ENCODE data around the gene DCUN1D2.

The DCUN1D2 gene

DNA sequence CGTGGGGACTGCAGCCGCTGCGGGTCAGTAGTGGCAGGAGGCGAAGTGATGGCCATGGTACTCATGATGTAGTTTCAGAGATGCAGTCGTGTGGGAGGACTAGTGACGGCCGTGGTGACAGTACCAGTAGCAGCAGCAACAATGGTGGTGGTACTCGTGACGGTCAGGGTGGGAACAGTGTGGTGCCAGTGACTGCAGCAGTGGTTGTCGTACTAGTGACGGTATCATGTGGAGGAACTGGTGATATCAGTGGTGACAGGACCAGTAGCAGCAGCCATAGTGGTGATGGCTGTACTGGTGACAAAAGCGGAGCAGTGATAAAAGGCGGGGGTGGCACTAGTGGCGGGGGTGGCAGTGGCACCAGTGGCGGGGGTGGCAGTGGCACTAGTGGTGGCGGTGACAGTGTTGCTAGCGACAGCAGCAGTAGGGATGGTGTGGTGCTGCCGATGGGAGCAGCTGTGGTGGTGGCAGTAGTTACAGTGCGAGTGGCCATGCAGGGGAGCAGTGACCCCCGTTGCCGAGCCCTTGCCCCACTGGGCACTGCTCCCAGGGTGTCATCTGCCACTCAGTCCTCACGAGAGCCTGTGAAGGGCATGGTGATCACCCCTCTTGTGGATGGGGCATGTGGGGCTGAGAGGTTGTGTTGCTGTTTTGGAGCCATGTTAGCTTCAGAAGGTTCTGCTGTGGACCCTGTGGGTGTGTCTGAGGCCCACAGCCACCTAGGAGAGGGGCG, 60.0 kb downstream of the DCUN1D2 start:
- POLR2A ChIA-PET, result no interaction called here
- no peak for DNase-seq
- Histone ChIP-seq H3K27ac (ENCODE audit: insufficient read depth in 1 of 2, low read depth in 1 of 2, low read length in 2 of 2, poor library complexity in 1 of 2, severe bottlenecking in 2 of 2) (no peak overlapping the region), H3K4me1 (ENCODE audit: control extremely low read depth in 1 of 4, control insufficient read depth in 4 of 4, insufficient read depth in 4 of 4, low read length in 3 of 4) (no peaks in the 10 kb centered on the region), H3K27me3 (replicated peaks in 2 of 5; ENCODE audit: control insufficient read depth in 4 of 5, insufficient read depth in 5 of 5, low read length in 4 of 5) (no peaks in the 10 kb centered on the region), H3K9me3 (ENCODE audit: control extremely low read depth in 1 of 5, control insufficient read depth in 4 of 5, insufficient read depth in 2 of 5, low read depth in 1 of 5, low read length in 4 of 5) (no peaks in the 10 kb centered on the region), H3K4me3 (ENCODE audit: control insufficient read depth in 1 of 7, extremely low read depth in 1 of 7, insufficient read depth in 4 of 7, low read depth in 2 of 7, low read length in 6 of 7) (no peak overlapping the region), H3K36me3 (ENCODE audit: control insufficient read depth in 4 of 4, insufficient read depth in 4 of 4, low read length in 3 of 4) (no peaks in the 10 kb centered on the region)
- WGBS (ENCODE audit: insufficient coverage), result 95% methylated on average over 14 of the region's 23 CpGs
- CTCF ChIA-PET, result no interaction called here

DNA sequence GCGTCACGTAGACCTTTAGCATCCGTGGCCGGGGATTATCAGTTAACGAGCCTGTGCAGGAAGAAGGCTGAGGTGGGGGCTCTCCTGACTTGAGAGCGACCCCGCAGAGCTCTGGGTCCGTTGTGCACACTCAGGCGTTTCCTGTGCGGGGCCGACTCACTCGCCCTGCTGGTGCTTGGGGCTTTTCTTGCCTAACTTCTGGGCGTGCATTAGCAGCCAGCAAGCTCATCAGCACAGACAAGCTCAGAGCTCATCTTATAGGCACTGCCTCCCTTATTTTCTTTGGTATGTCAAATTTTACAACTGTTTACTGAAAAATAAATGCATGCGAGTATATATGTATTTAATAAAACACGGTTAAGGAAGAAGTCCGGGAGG, 60.9 kb downstream of the DCUN1D2 start:
- Histone ChIP-seq H3K36me3 (ENCODE audit: control insufficient read depth in 4 of 4, insufficient read depth in 4 of 4, low read length in 3 of 4) (no peaks in the 10 kb centered on the region), H3K27ac (ENCODE audit: insufficient read depth in 1 of 2, low read depth in 1 of 2, low read length in 2 of 2, poor library complexity in 1 of 2, severe bottlenecking in 2 of 2) (no peak overlapping the region), H3K4me1 (ENCODE audit: control extremely low read depth in 1 of 4, control insufficient read depth in 4 of 4, insufficient read depth in 4 of 4, low read length in 3 of 4) (no peaks in the 10 kb centered on the region), H3K9me3 (ENCODE audit: control extremely low read depth in 1 of 5, control insufficient read depth in 4 of 5, insufficient read depth in 2 of 5, low read depth in 1 of 5, low read length in 4 of 5) (no peaks in the 10 kb centered on the region), H3K27me3 (replicated peaks in 2 of 5; ENCODE audit: control insufficient read depth in 4 of 5, insufficient read depth in 5 of 5, low read length in 4 of 5) (no peaks in the 10 kb centered on the region), H3K4me3 (ENCODE audit: control insufficient read depth in 1 of 7, extremely low read depth in 1 of 7, insufficient read depth in 4 of 7, low read depth in 2 of 7, low read length in 6 of 7) (no peak overlapping the region)
- ChIA-PET CTCF (no interaction called here), POLR2A (no interaction called here)
- WGBS (ENCODE audit: insufficient coverage), result 85% methylated on average over 15 of the region's 16 CpGs
- no peak for DNase-seq

DNA sequence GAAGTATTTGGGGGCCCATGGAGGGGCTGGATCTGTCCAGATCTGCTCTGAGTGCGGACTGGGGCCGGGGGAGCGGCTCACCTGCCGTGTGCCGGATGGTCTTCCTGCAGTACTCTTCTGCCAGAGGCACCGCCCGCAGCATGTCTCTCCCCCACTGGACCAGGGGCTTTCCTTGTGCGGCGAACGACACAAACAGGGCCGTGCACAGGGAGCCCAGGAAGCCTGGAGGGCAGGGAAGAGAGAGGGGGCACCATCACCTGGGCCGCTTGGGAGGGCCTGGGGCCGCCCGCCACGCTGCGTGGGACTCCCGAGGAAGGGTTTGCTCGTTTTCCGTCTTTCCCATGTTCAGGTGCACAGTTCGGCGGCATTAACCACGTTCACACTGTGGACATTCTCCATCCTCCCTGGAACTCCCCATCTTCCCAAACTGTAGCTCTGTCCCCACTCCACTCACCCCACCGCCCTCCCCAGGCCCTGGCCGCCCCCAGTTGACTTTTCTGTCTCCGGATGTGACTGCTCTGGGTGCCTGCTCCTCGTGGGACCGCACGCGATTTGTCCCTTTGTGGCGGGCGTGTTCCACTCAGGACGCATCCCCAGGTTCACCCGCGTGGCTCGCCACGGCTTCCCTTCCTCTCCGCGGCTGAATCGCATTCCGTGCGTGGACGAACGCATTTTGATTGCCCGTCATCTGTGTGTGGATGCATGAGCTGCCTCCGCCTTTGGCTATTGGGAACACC, 61.5 kb downstream of the DCUN1D2 start:
- 95% methylated on average over 45 of the region's 45 CpGs for WGBS (ENCODE audit: insufficient coverage)
- Histone ChIP-seq H3K4me1 (ENCODE audit: control extremely low read depth in 1 of 4, control insufficient read depth in 4 of 4, insufficient read depth in 4 of 4, low read length in 3 of 4) (no peaks in the 10 kb centered on the region), H3K4me3 (ENCODE audit: control insufficient read depth in 1 of 7, extremely low read depth in 1 of 7, insufficient read depth in 4 of 7, low read depth in 2 of 7, low read length in 6 of 7) (no peak overlapping the region), H3K9me3 (ENCODE audit: control extremely low read depth in 1 of 5, control insufficient read depth in 4 of 5, insufficient read depth in 2 of 5, low read depth in 1 of 5, low read length in 4 of 5) (no peaks in the 10 kb centered on the region), H3K27me3 (replicated peaks in 2 of 5; ENCODE audit: control insufficient read depth in 4 of 5, insufficient read depth in 5 of 5, low read length in 4 of 5) (no peaks in the 10 kb centered on the region), H3K36me3 (ENCODE audit: control insufficient read depth in 4 of 4, insufficient read depth in 4 of 4, low read length in 3 of 4) (no peaks in the 10 kb centered on the region), H3K27ac (ENCODE audit: insufficient read depth in 1 of 2, low read depth in 1 of 2, low read length in 2 of 2, poor library complexity in 1 of 2, severe bottlenecking in 2 of 2) (no peak overlapping the region)
- ChIA-PET POLR2A (no interaction called here), CTCF (no interaction called here)
- DNase-seq, result no peak

DNA sequence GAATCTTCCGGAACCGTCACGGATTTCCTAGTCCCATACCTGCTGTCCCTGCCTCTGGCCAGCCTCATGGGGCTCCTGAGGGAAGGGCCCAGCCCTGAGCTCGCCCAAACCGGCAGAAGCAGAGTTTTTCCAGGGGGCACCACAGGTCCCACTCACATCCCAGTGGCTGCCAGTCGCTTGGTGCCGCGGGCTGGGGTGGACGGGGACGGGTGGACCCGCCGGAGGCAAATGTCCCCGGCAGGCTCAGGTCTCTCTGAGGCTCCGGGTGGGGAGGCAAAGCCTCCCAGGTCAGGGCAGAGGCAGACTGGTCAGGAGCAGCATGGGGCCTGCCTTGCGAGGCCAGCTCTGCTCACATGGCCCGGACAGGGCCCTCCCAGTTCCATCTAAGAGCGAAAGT, 62.0 kb downstream of the DCUN1D2 start:
- H3K4me1 ChIP-seq (ENCODE audit: control extremely low read depth in 1 of 4, control insufficient read depth in 4 of 4, insufficient read depth in 4 of 4, low read length in 3 of 4), result no peaks in the 10 kb centered on the region
- ChIA-PET CTCF (no interaction called here), POLR2A (no interaction called here)
- no peaks in the 10 kb centered on the region for H3K9me3 ChIP-seq (ENCODE audit: control extremely low read depth in 1 of 5, control insufficient read depth in 4 of 5, insufficient read depth in 2 of 5, low read depth in 1 of 5, low read length in 4 of 5)
- H3K27me3 ChIP-seq (replicated peaks in 2 of 5; ENCODE audit: control insufficient read depth in 4 of 5, insufficient read depth in 5 of 5, low read length in 4 of 5), result no peaks in the 10 kb centered on the region
- H3K27ac ChIP-seq (ENCODE audit: insufficient read depth in 1 of 2, low read depth in 1 of 2, low read length in 2 of 2, poor library complexity in 1 of 2, severe bottlenecking in 2 of 2), result no peak overlapping the region
- no peaks in the 10 kb centered on the region for H3K36me3 ChIP-seq (ENCODE audit: control insufficient read depth in 4 of 4, insufficient read depth in 4 of 4, low read length in 3 of 4)
- 99% methylated on average over 13 of the region's 17 CpGs for WGBS (ENCODE audit: insufficient coverage)
- H3K4me3 ChIP-seq (ENCODE audit: control insufficient read depth in 1 of 7, extremely low read depth in 1 of 7, insufficient read depth in 4 of 7, low read depth in 2 of 7, low read length in 6 of 7), result no peak overlapping the region
- DNase-seq, result no peak

GRCh38 chr13:113427562-113428468, 62.7 kb downstream of the DCUN1D2 start:
- no peak overlapping the region for H3K4me3 ChIP-seq (ENCODE audit: control insufficient read depth in 1 of 7, extremely low read depth in 1 of 7, insufficient read depth in 4 of 7, low read depth in 2 of 7, low read length in 6 of 7)
- CTCF ChIA-PET, result no interaction called here
- H3K36me3 ChIP-seq (ENCODE audit: control insufficient read depth in 4 of 4, insufficient read depth in 4 of 4, low read length in 3 of 4), result no peaks in the 10 kb centered on the region
- no peak for DNase-seq
- H3K9me3 ChIP-seq (ENCODE audit: control extremely low read depth in 1 of 5, control insufficient read depth in 4 of 5, insufficient read depth in 2 of 5, low read depth in 1 of 5, low read length in 4 of 5), result no peaks in the 10 kb centered on the region
- no peak overlapping the region for H3K27ac ChIP-seq (ENCODE audit: insufficient read depth in 1 of 2, low read depth in 1 of 2, low read length in 2 of 2, poor library complexity in 1 of 2, severe bottlenecking in 2 of 2)
- H3K4me1 ChIP-seq (ENCODE audit: control extremely low read depth in 1 of 4, control insufficient read depth in 4 of 4, insufficient read depth in 4 of 4, low read length in 3 of 4), result no peaks in the 10 kb centered on the region
- no peaks in the 10 kb centered on the region for H3K27me3 ChIP-seq (replicated peaks in 2 of 5; ENCODE audit: control insufficient read depth in 4 of 5, insufficient read depth in 5 of 5, low read length in 4 of 5)
- POLR2A ChIA-PET, result no interaction called here
- 96% methylated on average over 30 of the region's 31 CpGs for WGBS (ENCODE audit: insufficient coverage)

GRCh38 chr13:113426591-113426986, 63.9 kb downstream of the DCUN1D2 start:
- no peaks in the 10 kb centered on the region for H3K9me3 ChIP-seq (ENCODE audit: control extremely low read depth in 1 of 5, control insufficient read depth in 4 of 5, insufficient read depth in 2 of 5, low read depth in 1 of 5, low read length in 4 of 5)
- H3K4me3 ChIP-seq (ENCODE audit: control insufficient read depth in 1 of 7, extremely low read depth in 1 of 7, insufficient read depth in 4 of 7, low read depth in 2 of 7, low read length in 6 of 7), result no peak overlapping the region
- ChIA-PET CTCF (no interaction called here), POLR2A (no interaction called here)
- no peaks in the 10 kb centered on the region for H3K36me3 ChIP-seq (ENCODE audit: control insufficient read depth in 4 of 4, insufficient read depth in 4 of 4, low read length in 3 of 4)
- no peak for DNase-seq
- H3K27ac ChIP-seq (ENCODE audit: insufficient read depth in 1 of 2, low read depth in 1 of 2, low read length in 2 of 2, poor library complexity in 1 of 2, severe bottlenecking in 2 of 2), result no peak overlapping the region
- 99% methylated on average over 15 of the region's 15 CpGs for WGBS (ENCODE audit: insufficient coverage)
- no peaks in the 10 kb centered on the region for H3K27me3 ChIP-seq (replicated peaks in 2 of 5; ENCODE audit: control insufficient read depth in 4 of 5, insufficient read depth in 5 of 5, low read length in 4 of 5)
- no peaks in the 10 kb centered on the region for H3K4me1 ChIP-seq (ENCODE audit: control extremely low read depth in 1 of 4, control insufficient read depth in 4 of 4, insufficient read depth in 4 of 4, low read length in 3 of 4)

All from common myeloid progenitor, CD34-positive (primary cell).